Measurements from ENCODE around the gene KIAA1549. TPM values are rescaled to one million over a fixed set of nuclear protein-coding genes. Genes with fewer than 3 reads are reported as not detected.

The KIAA1549 gene
- total RNA-seq, 4 donors from 2014 or later, result 0.93 to 3.8 (median 2.0) TPM

DNA sequence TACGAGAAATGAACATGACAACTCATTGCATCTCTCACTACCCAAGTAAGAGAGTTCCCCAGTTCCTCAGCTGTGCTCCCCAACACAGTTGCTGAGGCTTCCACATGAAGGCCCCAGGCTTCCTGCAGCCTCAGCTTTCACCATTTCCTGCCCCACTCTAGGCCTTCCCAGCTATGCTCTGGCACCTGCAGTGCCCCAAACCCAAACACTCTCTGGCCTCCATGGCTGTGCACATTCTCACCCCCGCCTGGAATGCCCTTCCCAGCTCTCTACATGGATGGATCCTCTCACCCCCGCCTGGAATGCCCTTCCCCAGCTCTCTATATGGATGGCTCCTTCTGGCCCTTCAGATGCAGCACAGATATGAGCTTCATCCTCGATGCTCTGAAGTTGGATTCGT lies 61.3 kb downstream of the KIAA1549 start:
- WGBS, 2 donors (ENCODE audit: low coverage in 1 of 2), result 40 to 87% methylated on average over 1 to 4 of the region's 5 CpGs
- no peak for ATAC-seq
- Histone ChIP-seq H3K4me3 (no peak overlapping the region), H3K36me3 (peaks cover 0 to 23% of the 10 kb centered on the region in 2 donors), H3K27me3 (no peaks in the 10 kb centered on the region), H3K27ac (no peak overlapping the region), H3K9me3 (no peaks in the 10 kb centered on the region), H3K4me1 (no peaks in the 10 kb centered on the region)
- TF ChIP-seq POLR2A (IDR thresholded peaks at IDR 0.05) (no peak), EP300 (IDR thresholded peaks at IDR 0.05) (no peak), CTCF (IDR thresholded peaks at IDR 0.05) (no peak), POLR2AphosphoS5 (IDR thresholded peaks at IDR 0.05) (no peak)

GRCh38 chr7:138919216-138919615 lies 62.0 kb downstream of the KIAA1549 start:
- Histone ChIP-seq H3K36me3 (peaks cover 0 to 23% of the 10 kb centered on the region in 2 donors), H3K4me1 (no peaks in the 10 kb centered on the region), H3K9me3 (no peaks in the 10 kb centered on the region), H3K4me3 (no peak overlapping the region), H3K27ac (no peak overlapping the region), H3K27me3 (no peaks in the 10 kb centered on the region)
- no peak for TF ChIP-seq CTCF (IDR thresholded peaks at IDR 0.05)
- no peak for TF ChIP-seq POLR2AphosphoS5 (IDR thresholded peaks at IDR 0.05)
- no peak for TF ChIP-seq EP300 (IDR thresholded peaks at IDR 0.05)
- no peak for TF ChIP-seq POLR2A (IDR thresholded peaks at IDR 0.05)
- WGBS, 2 donors (ENCODE audit: low coverage in 1 of 2), result 70 to 83% methylated on average over 4 to 9 of the region's 9 CpGs
- ATAC-seq, result no peak

DNA sequence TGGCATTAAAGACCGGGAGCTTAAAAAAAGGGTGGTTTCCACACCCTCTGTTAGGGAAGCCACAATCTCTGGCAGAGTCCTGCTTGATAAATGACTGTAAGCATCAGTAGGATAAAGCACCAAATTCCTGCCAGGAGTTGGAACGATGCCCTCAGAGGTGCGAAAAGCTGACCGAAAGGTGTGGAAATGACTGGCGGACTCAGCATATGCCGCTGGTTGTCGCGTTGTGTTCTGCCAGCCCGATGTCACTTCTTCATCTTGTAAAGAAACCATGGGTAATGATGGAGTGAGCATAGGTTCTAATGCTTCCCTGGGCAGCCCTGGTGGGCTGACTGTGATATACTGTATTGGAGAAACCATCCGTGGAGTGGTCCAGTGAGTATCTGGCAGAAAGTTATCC lies 62.4 kb downstream of the KIAA1549 start:
- Histone ChIP-seq H3K4me3 (no peak overlapping the region), H3K27ac (no peak overlapping the region), H3K9me3 (no peaks in the 10 kb centered on the region), H3K27me3 (no peaks in the 10 kb centered on the region), H3K36me3 (peaks cover 0 to 23% of the 10 kb centered on the region in 2 donors), H3K4me1 (no peaks in the 10 kb centered on the region)
- WGBS, 2 donors (ENCODE audit: low coverage in 1 of 2), result 60 to 93% methylated on average over 1 to 10 of the region's 10 CpGs
- TF ChIP-seq POLR2A (IDR thresholded peaks at IDR 0.05) (no peak), CTCF (IDR thresholded peaks at IDR 0.05) (no peak), POLR2AphosphoS5 (IDR thresholded peaks at IDR 0.05) (no peak), EP300 (IDR thresholded peaks at IDR 0.05) (no peak)
- ATAC-seq, result no peak

- Histone ChIP-seq H3K36me3 (peaks cover 0 to 23% of the 10 kb centered on the region in 2 donors), H3K27me3 (no peaks in the 10 kb centered on the region), H3K4me1 (no peaks in the 10 kb centered on the region), H3K4me3 (no peak overlapping the region), H3K9me3 (no peaks in the 10 kb centered on the region), H3K27ac (no peak overlapping the region)
- TF ChIP-seq POLR2A (IDR thresholded peaks at IDR 0.05) (no peak), POLR2AphosphoS5 (IDR thresholded peaks at IDR 0.05) (no peak), EP300 (IDR thresholded peaks at IDR 0.05) (no peak), CTCF (IDR thresholded peaks at IDR 0.05) (no peak)
- no peak for ATAC-seq
- WGBS, 2 donors (ENCODE audit: low coverage in 1 of 2), result 82 to 91% methylated on average over 4 to 10 of the region's 13 CpGs
These were observed 63.0 kb downstream of the KIAA1549 start for GRCh38 chr7:138918176-138918575.

- Histone ChIP-seq H3K4me3 (no peak overlapping the region), H3K27me3 (no peaks in the 10 kb centered on the region), H3K27ac (no peak overlapping the region), H3K36me3 (peaks cover 0 to 23% of the 10 kb centered on the region in 2 donors), H3K9me3 (no peaks in the 10 kb centered on the region), H3K4me1 (no peaks in the 10 kb centered on the region)
- WGBS, 2 donors (ENCODE audit: low coverage in 1 of 2), result 89 to 95% methylated on average over 9 to 15 of the region's 16 CpGs
- ATAC-seq, result no peak
- TF ChIP-seq POLR2A (IDR thresholded peaks at IDR 0.05) (no peak), POLR2AphosphoS5 (IDR thresholded peaks at IDR 0.05) (no peak), EP300 (IDR thresholded peaks at IDR 0.05) (no peak), CTCF (IDR thresholded peaks at IDR 0.05) (no peak)
These were observed 63.4 kb downstream of the KIAA1549 start for GRCh38 chr7:138917771-138918170.

Data from gastroesophageal sphincter (tissue), 4 donors.